ENCODE results near the gene SPART.
A peak's percentile ranks its signal among the peaks of the same experiment; 100 is the strongest.

The SPART gene

DNA sequence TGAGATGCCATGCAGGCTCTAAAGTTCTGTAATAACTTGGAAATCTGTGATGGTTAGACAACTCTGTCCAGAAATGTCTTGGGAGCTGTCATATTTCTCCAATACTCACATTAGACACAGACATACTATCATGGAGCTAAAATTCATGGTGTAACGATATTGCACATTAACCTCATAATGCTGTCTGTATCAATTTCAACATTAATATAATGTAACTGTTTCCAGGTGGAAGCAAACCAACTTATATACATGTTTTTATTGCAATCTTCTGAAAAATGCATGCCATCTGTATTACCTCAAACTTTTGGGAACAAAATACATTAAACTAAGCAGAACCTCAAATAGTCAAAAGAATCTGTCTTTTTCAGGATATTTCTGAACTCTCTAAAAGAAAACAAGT, 14.7 kb upstream of the SPART start:
- H3K4me3 ChIP-seq (ENCODE audit: low read length): no peak overlapping the region
- TF ChIP-seq, protein P1, sequence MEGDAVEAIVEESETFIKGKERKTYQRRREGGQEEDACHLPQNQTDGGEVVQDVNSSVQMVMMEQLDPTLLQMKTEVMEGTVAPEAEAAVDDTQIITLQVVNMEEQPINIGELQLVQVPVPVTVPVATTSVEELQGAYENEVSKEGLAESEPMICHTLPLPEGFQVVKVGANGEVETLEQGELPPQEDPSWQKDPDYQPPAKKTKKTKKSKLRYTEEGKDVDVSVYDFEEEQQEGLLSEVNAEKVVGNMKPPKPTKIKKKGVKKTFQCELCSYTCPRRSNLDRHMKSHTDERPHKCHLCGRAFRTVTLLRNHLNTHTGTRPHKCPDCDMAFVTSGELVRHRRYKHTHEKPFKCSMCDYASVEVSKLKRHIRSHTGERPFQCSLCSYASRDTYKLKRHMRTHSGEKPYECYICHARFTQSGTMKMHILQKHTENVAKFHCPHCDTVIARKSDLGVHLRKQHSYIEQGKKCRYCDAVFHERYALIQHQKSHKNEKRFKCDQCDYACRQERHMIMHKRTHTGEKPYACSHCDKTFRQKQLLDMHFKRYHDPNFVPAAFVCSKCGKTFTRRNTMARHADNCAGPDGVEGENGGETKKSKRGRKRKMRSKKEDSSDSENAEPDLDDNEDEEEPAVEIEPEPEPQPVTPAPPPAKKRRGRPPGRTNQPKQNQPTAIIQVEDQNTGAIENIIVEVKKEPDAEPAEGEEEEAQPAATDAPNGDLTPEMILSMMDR (conservative IDR thresholded peaks at IDR 0.05; ENCODE audit: low read length): no peak
- DNase-seq (ENCODE audit: low read depth): peak; percentile 46

DNA sequence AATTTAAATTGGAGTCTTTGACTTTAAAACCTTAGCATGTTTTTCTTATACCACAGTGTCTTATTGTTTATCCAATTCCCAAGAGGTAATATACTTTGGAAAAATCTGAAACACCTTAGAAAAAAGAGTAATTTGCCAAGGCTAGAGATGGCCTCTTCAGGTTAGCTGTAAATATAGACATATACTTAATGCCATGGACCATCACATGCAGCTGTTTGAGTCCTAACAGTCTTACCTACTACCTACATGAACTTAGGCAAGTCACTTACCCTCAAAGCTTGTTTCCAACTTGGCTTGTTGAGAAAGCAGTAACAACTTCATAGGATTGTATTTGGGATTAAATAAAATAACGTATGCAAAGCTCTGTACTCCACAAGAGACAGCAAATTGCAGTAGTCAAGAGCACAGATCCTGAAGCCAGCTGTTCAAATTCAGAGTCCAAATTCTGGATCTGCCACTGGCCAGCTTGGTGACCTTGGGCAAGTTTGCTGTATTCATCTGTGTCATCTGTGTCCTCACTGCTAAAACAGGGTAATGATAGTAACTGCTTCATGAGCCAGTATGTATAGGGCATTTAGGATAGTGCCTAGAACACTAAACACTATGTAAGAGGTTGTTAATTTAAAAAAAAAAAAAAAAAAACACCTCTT, 13.2 kb upstream of the SPART start:
- TF ChIP-seq, protein P1 (conservative IDR thresholded peaks at IDR 0.05; ENCODE audit: low read length): no peak
- DNase-seq (ENCODE audit: low read depth): no peak
- no peak overlapping the region for H3K4me3 ChIP-seq (ENCODE audit: low read length)

DNA sequence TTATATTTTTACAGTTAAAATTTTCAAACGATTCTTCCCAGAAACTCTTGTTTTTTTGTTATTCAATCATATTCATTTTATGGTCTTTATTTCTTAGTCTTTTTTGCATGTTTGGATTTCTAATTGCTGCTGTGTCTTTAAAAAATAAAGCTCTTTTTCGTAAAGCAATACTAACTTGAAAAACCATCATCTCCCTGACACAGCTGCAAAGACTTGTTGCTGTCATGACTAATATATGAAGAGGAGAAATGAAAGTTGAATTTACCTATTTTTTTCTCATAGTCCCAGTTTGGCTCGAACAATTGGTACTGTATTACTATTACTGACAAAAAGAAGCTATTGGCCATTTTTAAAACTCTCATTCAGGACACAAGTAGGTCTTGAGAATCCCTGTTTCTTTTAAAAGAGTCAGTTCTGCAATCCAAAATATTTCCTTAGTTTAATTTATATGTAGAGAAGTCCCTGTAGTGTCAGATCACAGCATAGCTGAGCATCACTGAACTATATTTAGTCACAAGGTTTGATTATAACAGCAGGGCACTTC, 12.1 kb upstream of the SPART start:
- TF ChIP-seq, protein P1 (conservative IDR thresholded peaks at IDR 0.05; ENCODE audit: low read length): no peak
- H3K4me3 ChIP-seq (ENCODE audit: low read length): no peak overlapping the region
- no peak for DNase-seq (ENCODE audit: low read depth)

DNA sequence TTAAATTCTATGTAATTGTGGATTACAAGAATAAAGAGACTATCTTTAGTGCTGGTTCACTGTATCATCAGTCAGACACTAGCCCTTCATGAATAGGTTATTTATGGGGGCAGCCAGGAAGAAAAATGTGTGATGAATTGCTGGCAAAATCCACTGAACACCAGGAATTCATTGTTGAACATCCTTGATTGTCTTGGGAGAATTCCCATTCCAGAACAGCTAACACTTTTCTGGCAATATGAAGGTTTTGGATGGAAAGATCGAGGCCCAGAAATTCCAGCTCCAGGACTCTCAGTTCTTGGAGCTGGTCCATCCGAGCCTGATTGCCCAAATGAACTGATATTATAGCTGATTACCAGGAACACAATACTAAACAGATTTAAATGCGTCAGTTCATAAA, 11.5 kb upstream of the SPART start:
- peak; percentile 79 for DNase-seq (ENCODE audit: low read depth)
- TF ChIP-seq, protein P1 (conservative IDR thresholded peaks at IDR 0.05; ENCODE audit: low read length): no peak
- H3K4me3 ChIP-seq (ENCODE audit: low read length): no peak overlapping the region

DNA sequence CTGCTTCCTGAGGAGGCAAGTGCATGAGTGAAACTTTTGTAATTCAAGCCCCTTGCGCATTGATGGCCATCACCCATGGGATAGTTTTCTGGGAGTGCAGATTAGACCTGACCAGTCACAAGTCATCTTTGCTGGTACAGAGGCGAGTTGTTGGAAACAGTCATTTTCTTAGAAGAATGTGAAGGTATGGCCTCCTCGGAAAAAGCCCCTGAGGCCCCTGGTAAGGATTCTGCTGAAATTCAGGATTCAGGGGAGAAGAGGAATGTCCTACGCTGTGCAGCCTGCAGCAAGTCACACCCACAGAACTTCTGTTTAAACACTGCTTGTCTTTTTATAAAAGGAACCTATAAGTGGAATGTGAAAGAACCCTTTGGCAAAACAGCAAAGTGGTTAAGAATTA, 11.0 kb upstream of the SPART start:
- no peak overlapping the region for H3K4me3 ChIP-seq (ENCODE audit: low read length)
- TF ChIP-seq, protein P1 (conservative IDR thresholded peaks at IDR 0.05; ENCODE audit: low read length): no peak
- DNase-seq (ENCODE audit: low read depth): no peak

DNA sequence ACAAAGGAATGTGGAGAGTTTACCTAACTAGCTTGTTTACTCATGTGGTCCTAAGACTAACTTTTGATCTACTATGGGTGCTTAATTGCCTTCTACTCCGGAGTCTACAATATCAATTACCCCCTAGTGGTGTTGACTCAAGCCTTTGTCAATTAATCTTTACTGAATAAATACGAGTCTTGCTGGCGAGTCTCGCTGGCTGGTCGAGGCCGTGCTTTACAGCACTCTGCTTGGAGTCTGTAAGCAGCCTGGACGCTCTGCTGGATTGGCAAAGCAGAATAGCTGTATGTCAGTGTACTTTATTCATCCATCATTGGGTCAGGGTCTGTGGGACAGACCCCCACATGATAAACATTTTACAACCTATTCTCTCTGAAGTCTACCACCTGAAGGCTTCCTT, 9.9 kb upstream of the SPART start:
- no peak for DNase-seq (ENCODE audit: low read depth)
- no peak overlapping the region for H3K4me3 ChIP-seq (ENCODE audit: low read length)
- TF ChIP-seq, protein P1 (conservative IDR thresholded peaks at IDR 0.05; ENCODE audit: low read length): no peak

DNA sequence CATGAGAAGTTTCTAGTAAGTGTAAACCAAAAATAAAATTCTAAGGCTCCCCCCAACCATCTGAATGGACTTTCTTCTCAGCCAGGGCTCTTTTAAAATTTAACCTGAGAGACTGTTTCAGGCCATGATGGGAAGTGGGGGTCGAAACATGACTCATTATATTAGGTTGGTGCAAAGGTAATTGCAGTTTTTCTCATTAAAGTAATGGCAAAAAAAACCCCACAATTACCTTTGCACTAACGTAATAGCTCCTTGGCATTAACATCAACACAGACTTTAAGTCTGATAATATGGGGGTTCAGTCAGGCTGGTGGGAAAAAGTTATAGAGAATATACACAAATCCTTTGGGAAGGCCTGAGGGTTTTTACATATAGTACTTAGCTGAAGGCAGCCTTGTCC, 9.4 kb upstream of the SPART start:
- no peak for DNase-seq (ENCODE audit: low read depth)
- no peak overlapping the region for H3K4me3 ChIP-seq (ENCODE audit: low read length)
- TF ChIP-seq, protein P1 (conservative IDR thresholded peaks at IDR 0.05; ENCODE audit: low read length): no peak
